Caco-2 (cell line): Measurements from ENCODE around the gene C1orf105. TPM values are rescaled to one million over a fixed set of nuclear protein-coding genes. Genes with fewer than 3 reads are reported as not detected.

Source experiments
- BruUV-seq: library from RNA; stranded (reverse); fragments of 400-500 nt; replicated peaks from 2 replicates; lab custom pipeline; 2021; lab: Mats Ljungman, UMichigan
- CTCF ChIA-PET: fragments of 300-600 bp; sonication (Branson Sonifier 250); formaldehyde crosslinking; loops from one replicate; lab custom pipeline; 2022; ENCODE audit warnings: antibody characterized with exemption; lab: Charles Lee
- POLR2A ChIA-PET: fragments of 300-600 bp; sonication (Branson Sonifier 250); formaldehyde crosslinking; loops from one replicate; lab custom pipeline; 2022; ENCODE audit warnings: antibody characterized with exemption; lab: Charles Lee
- DNase-seq, 2 experiments: peaks; one replicate each; pipeline versions ENCODE4 v3.0.0 to v3.0.0-alpha.2; 2020 to 2022
- H3K27me3 ChIP-seq: replicated peaks from 2 replicates; pipeline ENCODE4 v1.6.0; 2011; ENCODE audit warnings: low read length; ENCODE audit not compliant: control insufficient read depth, insufficient read depth
- H3K36me3 ChIP-seq: 2 replicates; pipeline ENCODE4 v1.5.1; 2011; ENCODE audit warnings: low read length; ENCODE audit not compliant: control insufficient read depth, insufficient read depth
- H3K4me1 ChIP-seq: fragments of 250-450 bp; sonication (Bioruptor Pico); 2 replicates; pipeline ENCODE4 v1.5.1; 2020; ENCODE audit warnings: mild to moderate bottlenecking
- H3K4me3 ChIP-seq: 2 replicates; pipeline ENCODE4 v1.5.1; 2011; ENCODE audit warnings: low read depth, mild to moderate bottlenecking, control low read depth, low read length
- H3K9me3 ChIP-seq: fragments of 250-450 bp; sonication (Bioruptor Pico); 2 replicates; pipeline ENCODE4 v1.5.1; 2020; ENCODE audit warnings: mild to moderate bottlenecking, moderate library complexity
- H3K27ac Mint-ChIP-seq: one replicate; pipeline ENCODE4 v1.8.0; 2022; ENCODE audit warnings: mixed read lengths; ENCODE audit not compliant: unreplicated experiment
- H3K27me3 Mint-ChIP-seq: one replicate; pipeline ENCODE4 v1.8.0; 2022; ENCODE audit warnings: mixed read lengths; ENCODE audit not compliant: insufficient read depth, unreplicated experiment
- H3K36me3 Mint-ChIP-seq: one replicate; pipeline ENCODE4 v1.8.0; 2022; ENCODE audit warnings: mild to moderate bottlenecking, mixed read lengths; ENCODE audit not compliant: insufficient read depth, unreplicated experiment
- H3K4me1 Mint-ChIP-seq: one replicate; pipeline ENCODE4 v1.8.0; 2022; ENCODE audit warnings: low read depth, mixed read lengths; ENCODE audit not compliant: unreplicated experiment
- H3K4me3 Mint-ChIP-seq: one replicate; pipeline ENCODE4 v1.8.0; 2022; ENCODE audit warnings: mild to moderate bottlenecking, moderate library complexity, mixed read lengths; ENCODE audit not compliant: unreplicated experiment
- H3K9me3 Mint-ChIP-seq: one replicate; pipeline ENCODE4 v1.8.0; 2022; ENCODE audit warnings: mixed read lengths; ENCODE audit not compliant: unreplicated experiment
- intact Hi-C: fragments of 100-400 bp; cut with micrococcal nuclease; formaldehyde crosslinking; loops from one replicate; pipeline ENCODE4 v1.10.0; 2022; ENCODE audit not compliant: unreplicated experiment
- total RNA-seq: library from RNA; stranded (reverse); gene quantifications from 2 replicates; pipeline ENCODE4 v1.2.3, GENCODE V29; 2022
- TF ChIP-seq, protein P1 (sequence below), 2 experiments: fragments of 200-600 bp in 1 of 2; IDR thresholded peaks; 1 replicate in 1 of 2; 2 replicates in 1 of 2; pipeline versions ENCODE4 v1.5.1 to v1.8.0; 2011 to 2022; ENCODE audit warnings: antibody characterized with exemption in 1 of 2, control low read depth in 1 of 2, inconsistent platforms in 1 of 2, low read depth in 1 of 2, low read length in 1 of 2, mild to moderate bottlenecking in 1 of 2, moderate library complexity in 1 of 2; ENCODE audit not compliant: insufficient read depth in 1 of 2, severe bottlenecking in 1 of 2, unreplicated experiment in 1 of 2

Gene C1orf105
- total RNA-seq, 1 experiment from 2014 or later, result 0.82 TPM

- POLR2A ChIA-PET, result no interaction called here
- H3K9me3 ChIP-seq, result no peaks in the 10 kb centered on the region
- Mint-ChIP-seq H3K9me3 (peaks cover 16% of the 10 kb centered on the region), H3K4me1 (peaks cover 63% of the 10 kb centered on the region), H3K36me3 (no peaks in the 10 kb centered on the region), H3K4me3 (no peak overlapping the region), H3K27ac (no peak overlapping the region), H3K27me3 (no peaks in the 10 kb centered on the region)
- H3K4me1 ChIP-seq, result peaks cover 55% of the 10 kb centered on the region
- CTCF ChIA-PET, result no interaction called here
- no peaks in the 10 kb centered on the region for H3K36me3 ChIP-seq
- H3K4me3 ChIP-seq, result no peak overlapping the region
- DNase-seq, result no peak
- TF ChIP-seq, protein P1, sequence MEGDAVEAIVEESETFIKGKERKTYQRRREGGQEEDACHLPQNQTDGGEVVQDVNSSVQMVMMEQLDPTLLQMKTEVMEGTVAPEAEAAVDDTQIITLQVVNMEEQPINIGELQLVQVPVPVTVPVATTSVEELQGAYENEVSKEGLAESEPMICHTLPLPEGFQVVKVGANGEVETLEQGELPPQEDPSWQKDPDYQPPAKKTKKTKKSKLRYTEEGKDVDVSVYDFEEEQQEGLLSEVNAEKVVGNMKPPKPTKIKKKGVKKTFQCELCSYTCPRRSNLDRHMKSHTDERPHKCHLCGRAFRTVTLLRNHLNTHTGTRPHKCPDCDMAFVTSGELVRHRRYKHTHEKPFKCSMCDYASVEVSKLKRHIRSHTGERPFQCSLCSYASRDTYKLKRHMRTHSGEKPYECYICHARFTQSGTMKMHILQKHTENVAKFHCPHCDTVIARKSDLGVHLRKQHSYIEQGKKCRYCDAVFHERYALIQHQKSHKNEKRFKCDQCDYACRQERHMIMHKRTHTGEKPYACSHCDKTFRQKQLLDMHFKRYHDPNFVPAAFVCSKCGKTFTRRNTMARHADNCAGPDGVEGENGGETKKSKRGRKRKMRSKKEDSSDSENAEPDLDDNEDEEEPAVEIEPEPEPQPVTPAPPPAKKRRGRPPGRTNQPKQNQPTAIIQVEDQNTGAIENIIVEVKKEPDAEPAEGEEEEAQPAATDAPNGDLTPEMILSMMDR (IDR thresholded peaks at IDR 0.05; ENCODE audit: insufficient read depth in 1 of 2, low read depth in 1 of 2, low read length in 1 of 2, severe bottlenecking in 1 of 2, unreplicated experiment in 1 of 2), result no peak
- intact Hi-C loops, result no loop called here
- BruUV-seq, result no TSS peak
- H3K27me3 ChIP-seq, result no peaks in the 10 kb centered on the region
Measured at GRCh38 chr1:172455451-172455850, 35.0 kb downstream of the C1orf105 start.

DNA sequence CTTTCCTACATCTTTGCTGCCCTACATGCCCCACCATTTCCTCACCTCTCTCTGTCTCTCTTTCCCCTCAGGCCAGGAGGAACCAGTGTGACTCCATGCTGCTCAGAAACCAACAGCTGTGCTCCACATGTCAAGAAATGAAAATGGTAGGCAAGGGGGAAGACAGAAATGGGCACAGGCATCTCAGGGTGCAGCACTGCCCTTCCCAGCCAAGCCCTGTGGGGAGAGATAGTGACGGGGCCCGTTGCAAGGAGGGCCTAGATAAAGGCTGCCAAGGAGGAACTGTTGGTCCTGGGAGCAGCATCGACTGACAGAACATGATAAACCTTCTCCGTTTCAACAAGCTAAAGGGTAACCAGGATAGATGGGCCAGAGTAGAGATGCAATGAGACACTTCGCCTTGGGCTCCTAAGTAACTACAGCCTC is 35.9 kb downstream of the C1orf105 start:
- Histone ChIP-seq H3K36me3 (no peaks in the 10 kb centered on the region), H3K4me3 (no peak overlapping the region), H3K27me3 (no peaks in the 10 kb centered on the region), H3K4me1 (peaks cover 55% of the 10 kb centered on the region), H3K9me3 (no peaks in the 10 kb centered on the region)
- Mint-ChIP-seq H3K4me3 (no peak overlapping the region), H3K9me3 (peaks cover 16% of the 10 kb centered on the region), H3K27me3 (no peaks in the 10 kb centered on the region), H3K4me1 (peaks cover 62% of the 10 kb centered on the region), H3K36me3 (no peaks in the 10 kb centered on the region), H3K27ac (no peak overlapping the region)
- intact Hi-C loops, result no loop called here
- no peak for DNase-seq
- TF ChIP-seq, protein P1 (IDR thresholded peaks at IDR 0.05; ENCODE audit: insufficient read depth in 1 of 2, low read depth in 1 of 2, low read length in 1 of 2, severe bottlenecking in 1 of 2, unreplicated experiment in 1 of 2), result no peak
- ChIA-PET CTCF (no interaction called here), POLR2A (no interaction called here)
- BruUV-seq, result no TSS peak

DNA sequence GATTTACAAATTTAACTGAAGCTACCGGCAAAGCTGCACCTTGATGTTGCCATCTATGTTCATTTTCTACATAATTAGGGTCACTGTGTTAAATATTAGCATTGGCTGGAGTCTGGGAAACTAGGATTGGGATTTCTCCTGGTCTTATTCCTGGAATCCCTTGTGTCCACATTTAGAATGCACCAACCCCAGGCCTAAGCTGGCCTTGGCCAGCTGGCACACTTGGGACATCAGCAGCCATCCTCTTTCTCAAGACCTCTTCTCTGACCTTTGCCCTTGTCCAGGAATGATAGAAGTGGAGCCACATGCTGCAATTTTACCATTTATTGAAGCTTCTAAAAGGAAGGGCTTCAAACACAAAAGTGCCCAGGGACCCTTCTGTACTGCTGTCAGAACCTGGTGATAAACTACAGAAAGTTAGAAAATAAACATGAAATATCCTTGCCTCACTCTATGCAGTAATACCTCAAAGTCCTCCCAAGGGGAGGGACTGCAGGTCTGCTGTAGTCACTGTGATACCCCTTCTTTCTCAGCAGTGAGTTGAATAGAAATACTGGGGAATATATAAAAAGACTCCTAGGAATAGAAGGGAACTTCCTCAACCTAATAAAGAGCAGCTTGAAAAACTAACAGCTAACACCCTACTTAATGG is 37.1 kb downstream of the C1orf105 start:
- ChIA-PET POLR2A (no interaction called here), CTCF (no interaction called here)
- Histone ChIP-seq H3K4me1 (peaks cover 55% of the 10 kb centered on the region), H3K4me3 (no peak overlapping the region), H3K36me3 (no peaks in the 10 kb centered on the region), H3K9me3 (no peaks in the 10 kb centered on the region), H3K27me3 (no peaks in the 10 kb centered on the region)
- no peak overlapping the region for H3K4me3 Mint-ChIP-seq
- DNase-seq, result no peak
- peaks cover 16% of the 10 kb centered on the region for H3K9me3 Mint-ChIP-seq
- no TSS peak for BruUV-seq
- TF ChIP-seq, protein P1 (IDR thresholded peaks at IDR 0.05; ENCODE audit: insufficient read depth in 1 of 2, low read depth in 1 of 2, low read length in 1 of 2, severe bottlenecking in 1 of 2, unreplicated experiment in 1 of 2), result no peak
- no peaks in the 10 kb centered on the region for H3K36me3 Mint-ChIP-seq
- intact Hi-C loops, result no loop called here
- peaks cover 62% of the 10 kb centered on the region for H3K4me1 Mint-ChIP-seq
- H3K27me3 Mint-ChIP-seq, result no peaks in the 10 kb centered on the region
- H3K27ac Mint-ChIP-seq, result no peak overlapping the region
